NCI-H2107 (cell line): ENCODE measurements around the gene CD81.
A peak's percentile ranks its signal among the peaks of the same experiment; 100 is the strongest.

ENCODE experiments used
- DNase-seq: peaks from one replicate; lab custom pipeline; 2025; lab: John Stamatoyannopoulos, UW

CD81 gene

DNA sequence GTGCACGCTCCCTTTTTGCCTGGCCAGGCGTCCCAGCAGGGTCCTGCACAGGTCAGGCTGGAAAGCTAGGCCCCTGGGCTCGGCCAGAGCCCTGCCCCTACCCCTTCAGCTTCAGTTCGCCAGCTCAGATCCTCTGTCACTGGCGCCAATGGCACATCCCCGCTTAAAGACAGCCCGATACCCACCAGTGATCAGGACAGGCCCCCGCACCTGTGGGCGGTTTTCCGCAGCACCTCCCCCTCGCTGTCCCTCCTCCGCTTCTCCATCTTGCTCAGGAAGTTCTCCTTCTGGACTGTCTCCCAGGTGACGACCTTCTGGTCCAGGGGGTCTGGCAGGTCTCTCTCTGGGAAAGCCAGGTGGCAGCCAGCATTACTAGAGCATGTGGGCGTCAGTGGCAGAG, 29.3 kb downstream of the CD81 start:
- DNase-seq = no peak

DNA sequence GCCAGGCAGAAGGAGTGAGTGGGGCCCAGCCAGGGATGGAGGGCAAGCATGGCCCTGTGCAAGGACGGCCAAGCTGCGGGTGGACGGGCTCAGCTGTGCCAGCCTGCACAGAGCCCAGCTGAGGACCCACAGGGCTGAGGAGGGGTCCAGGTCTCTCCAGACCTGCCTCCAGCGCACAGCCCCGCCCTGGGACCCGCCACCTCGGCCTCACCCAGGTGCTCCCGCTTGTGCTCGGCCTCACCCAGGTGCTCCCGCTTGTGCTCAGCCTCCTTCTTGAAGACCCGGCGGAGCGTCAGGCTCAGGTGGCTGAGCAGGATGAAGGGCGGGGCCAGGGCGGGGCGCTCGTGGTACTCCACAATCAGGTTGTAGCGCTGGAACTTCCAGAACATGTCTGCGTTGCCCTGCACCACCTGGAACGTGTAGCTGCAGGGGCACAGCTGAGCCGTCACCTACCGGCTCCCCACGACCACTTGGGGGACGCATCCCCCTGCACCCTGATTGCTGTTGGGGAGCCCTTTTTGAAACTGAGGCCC, 29.8 kb downstream of the CD81 start:
- no peak for DNase-seq

GRCh38 chr11:2408671-2409070, 31.6 kb downstream of the CD81 start:
- DNase-seq = no peak

DNA sequence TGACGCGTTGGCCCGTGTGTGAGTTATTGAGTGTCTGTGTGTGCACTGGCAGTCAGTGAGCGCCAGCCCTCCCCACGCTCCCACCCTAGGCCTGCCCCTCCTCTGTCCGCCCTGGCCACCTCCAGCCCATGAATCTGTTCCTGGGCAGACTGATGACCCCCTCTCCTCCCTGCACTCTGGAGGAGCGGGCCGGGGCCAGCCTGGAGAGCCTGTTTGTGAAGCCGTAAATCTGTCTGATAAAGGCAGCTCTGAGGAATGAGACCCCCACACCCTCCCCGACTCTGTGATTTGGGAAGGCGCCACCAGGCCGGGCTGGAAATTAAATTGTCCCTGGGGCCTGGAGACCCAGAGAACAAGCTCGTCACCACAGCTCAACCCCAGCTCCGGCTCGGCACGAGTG, 32.0 kb downstream of the CD81 start:
- no peak for DNase-seq

DNA sequence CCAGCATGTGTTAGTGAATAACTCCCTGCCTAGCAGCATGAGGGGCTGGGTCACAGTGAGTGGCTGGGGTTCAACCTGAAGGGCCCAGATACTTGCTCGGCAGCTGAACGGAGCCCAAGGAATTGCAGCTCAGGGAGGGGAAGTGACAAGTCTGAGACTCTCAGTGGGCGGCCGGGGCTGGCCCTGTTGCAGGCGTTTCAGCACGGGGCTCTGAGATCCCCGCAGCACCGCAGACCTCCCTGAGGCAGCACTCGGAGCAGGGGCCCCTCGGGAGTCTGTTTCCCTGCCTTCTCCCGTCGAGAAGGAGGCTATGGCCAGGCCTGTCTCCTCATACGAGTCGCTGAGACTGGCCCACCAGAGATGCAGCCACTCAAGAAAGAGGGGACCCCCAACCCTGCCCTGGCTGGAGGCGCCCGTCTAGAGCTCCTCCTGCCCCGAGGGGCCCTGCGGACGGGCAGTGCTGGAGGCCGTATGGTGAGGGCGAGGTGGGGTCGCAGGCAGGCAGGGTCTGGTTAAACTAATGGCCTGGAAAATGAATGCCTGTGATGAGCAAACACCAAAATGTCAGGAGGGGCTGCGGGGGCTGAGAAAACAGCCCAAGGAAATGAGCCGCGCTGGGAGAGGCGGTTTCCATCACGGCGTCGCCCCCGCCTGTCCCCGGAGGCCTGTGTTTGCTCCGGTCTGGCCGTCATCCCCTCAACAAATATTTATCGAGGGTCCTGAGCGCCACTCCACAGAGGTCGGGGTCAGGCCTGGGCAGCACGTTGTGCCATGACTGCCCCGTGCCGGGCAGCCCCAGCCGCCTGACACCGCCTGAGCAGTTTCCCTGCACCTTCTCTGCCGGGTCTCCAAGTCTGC, 32.7 kb downstream of the CD81 start:
- DNase-seq = no peak

DNA sequence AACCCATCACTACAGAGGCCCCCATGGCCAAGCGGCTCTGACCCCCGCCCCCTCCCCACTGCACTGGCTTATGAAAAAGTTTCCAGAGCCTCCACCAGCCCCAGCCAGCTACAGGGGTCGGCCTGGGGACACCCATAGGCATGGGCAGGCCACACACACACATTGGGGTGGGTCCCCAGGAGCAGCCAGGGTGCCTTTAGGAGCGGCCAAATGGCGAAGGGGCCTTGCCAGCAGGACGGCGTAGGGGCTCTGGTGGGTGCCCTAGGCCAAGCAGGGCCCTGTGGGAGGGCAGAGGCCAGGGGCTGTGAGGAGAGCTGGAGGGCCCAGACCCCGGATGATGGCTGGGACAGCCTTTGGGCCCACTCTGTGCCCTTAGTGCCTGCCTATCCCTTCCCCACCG, 33.5 kb downstream of the CD81 start:
- no peak for DNase-seq

DNA sequence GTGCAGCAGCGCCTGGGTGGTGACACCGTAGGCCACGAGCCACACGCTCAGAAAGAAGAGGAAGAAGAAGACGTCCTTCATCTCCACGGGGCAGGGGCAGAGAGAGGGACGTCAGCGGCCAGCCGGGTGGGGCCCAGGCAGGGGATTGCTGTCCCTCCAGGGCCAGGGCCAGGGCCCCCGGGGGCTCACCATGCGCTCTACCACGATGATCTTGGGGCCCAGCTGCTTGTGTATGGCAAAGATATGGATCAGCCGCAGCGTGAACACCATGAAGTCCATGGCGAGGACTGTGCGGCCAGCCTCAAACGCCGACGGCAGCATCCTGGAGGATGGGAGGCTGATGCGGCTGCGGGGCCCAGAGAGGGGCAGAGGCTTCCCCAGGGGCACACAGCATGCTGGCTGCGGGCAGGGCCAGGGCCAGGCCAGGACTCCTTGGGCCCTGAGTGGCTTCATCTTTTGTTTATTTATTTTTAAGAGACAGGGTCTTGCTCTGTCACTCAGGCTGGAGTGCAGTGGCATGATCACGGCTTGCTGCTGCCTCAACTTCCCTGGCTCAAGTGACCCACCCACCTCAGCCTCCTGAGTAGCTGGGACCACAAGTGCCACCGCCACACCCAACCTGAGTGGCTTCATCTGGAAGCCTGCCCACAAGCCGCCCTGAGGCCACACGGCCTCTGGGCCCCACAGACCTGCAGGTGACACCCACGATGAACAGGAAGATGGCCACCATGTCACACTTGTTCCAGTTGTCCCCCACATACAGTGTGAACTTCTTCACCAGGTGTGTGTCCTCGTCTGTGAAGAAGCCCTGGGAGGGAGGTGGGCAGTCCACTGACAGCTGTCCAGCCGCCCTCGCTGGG, 34.6 kb downstream of the CD81 start:
- no peak for DNase-seq

DNA sequence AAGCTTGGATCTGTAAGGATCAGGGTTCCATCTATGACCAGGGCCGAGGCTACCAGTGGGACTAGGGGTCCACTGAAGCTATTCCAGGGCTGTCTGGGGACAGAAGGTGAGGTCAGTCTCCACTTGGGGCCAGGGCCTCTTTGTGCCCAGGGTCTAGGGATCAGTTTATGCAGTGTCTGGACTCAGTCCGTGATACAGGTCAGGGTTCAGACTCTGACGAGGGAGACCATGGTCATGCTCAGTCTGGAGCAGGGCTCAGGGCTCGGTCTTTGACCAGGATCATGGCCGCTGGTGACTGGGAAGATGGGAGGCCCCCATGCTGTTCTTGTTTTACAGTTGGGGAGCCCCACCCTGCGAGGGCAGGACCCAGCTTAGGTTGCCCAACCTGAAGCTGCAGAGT, 35.2 kb downstream of the CD81 start:
- DNase-seq = no peak

GRCh38 chr11:2413742-2414579, 36.9 kb downstream of the CD81 start:
- DNase-seq = no peak

DNA sequence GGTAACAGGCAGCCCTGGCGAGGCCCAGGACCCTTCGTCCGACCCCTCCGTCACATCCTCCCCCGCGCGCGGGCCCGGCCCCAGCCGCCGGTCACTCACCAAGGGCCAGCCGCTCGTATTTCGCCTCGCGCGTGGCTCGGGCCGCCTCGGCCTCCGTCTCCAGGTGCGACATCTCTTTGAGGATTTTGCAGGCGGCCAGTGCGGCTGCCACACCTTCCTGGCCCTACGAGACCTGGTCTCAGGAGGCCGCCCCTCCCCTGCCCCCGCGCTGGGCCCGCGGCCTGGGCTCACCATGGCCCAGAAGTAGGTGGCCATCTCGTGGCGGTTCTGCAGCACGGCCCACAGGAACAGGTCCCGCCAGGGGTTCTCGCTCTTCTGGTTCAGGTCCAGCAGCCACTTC, 37.5 kb downstream of the CD81 start:
- no peak for DNase-seq

GRCh38 chr11:2415171-2415570, 38.1 kb downstream of the CD81 start:
- no peak for DNase-seq

GRCh38 chr11:2415601-2416380, 38.7 kb downstream of the CD81 start:
- no peak for DNase-seq

- no peak for DNase-seq
Measured at GRCh38 chr11:2416765-2417164, 39.7 kb downstream of the CD81 start.

DNA sequence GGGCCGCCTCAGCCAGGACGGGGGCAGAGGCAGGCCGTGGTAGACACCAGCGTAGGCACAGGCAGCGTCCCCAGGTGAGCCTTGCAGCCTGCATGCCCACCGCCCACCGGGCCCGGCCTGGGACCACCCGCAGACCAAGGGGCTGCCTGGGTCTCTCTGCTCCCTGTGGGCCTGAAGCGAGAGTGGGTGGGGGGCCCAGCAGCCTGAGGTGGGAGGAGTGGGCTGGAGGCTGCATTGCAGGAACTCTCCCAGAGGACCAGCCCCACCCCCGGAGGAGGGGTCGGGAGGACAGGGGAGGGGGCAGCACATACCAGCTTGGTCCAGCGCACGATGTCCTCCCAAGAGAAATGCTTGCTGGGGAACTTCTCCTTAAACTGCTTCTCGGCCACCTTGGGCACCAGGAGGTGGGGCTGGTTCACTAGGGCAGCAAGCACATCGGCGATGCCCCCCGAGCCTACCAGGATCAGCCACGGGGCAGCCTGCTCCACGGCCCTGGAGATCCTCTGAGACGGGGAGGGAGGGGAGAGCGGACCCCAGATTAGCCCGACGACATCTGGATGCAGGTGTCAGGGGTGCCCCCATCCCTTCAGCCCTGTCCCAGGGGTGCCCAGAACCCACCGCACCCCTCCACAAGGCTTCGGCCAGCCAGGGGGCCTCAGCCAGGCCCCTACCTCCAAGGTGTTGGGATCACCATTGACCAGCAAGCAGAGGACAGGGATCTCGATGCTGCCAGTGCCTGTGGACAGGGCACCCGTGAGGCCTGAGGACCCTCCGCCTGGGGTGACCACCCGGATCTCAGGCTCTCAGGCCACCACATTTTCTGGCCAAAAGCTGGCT, 41.0 kb downstream of the CD81 start:
- DNase-seq = no peak

GRCh38 chr11:2418693-2419360, 41.7 kb downstream of the CD81 start:
- DNase-seq = no peak

- peak; percentile 47 for DNase-seq
Measured at GRCh38 chr11:2419638-2420501, 42.8 kb downstream of the CD81 start.

DNA sequence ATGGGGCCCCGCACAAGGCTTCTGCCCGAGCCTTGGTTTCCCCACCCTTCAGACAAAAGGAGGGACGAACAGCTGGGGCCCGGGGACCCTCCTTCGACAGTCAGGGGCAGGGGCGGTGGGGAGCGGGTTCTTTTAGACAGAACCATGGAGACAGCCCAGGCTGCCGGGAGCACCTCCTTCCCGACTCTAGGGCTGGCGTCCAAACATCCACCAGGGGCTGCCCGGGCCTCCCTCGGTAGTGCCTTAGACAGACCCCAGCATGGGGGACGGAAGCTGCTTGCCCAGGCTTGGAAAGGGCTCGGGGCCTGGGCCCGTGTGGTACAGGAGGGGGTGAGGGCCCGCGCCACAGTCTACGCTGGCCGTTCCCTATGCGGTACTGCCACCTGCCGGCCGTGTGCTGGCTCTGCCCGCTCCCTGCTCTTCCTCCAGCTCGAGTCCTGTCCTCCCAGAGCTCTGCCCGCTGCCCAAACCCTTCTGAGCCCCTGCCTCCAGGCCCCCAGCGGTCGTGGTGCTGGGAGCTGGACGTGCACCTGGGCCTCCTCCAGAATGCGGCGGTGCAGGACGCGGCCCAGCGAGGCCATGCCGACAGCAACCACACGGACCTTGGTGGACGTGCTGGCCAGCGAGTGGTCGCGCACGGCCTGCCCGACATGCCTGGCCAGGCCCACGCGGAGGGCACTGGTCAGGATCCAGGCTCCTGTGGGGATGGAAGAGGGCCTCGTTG, 43.6 kb downstream of the CD81 start:
- DNase-seq = peak; percentile 39
